ENCODE data around the gene IPO7. TPM values are rescaled to one million over a fixed set of nuclear protein-coding genes. Genes with fewer than 3 reads are reported as not detected.

IPO7 gene
- polyA plus RNA-seq, 1 of the 3 experiments (the other 2 are of a cell fraction): 25.4 TPM

- no peak for DNase-seq
- ChIA-PET POLR2A (interaction anchor here (2.3 to 3.0 kb wide), 2 partner anchors 22 to 74 kb away, joined by 7 to 27 read pairs; partner anchors contain the start of gene ZNF143), CTCF (interaction anchor here (0.7 to 1.9 kb wide), 7 partner anchors 8 to 293 kb away, joined by 3 to 7 read pairs (median 4); no protein-coding TSS in a partner anchor)
- peaks cover 57% of the 10 kb centered on the region for H4K20me1 ChIP-seq (ENCODE audit: insufficient read depth)
- H3K9me2 ChIP-seq: no peaks in the 10 kb centered on the region
- no peaks in the 10 kb centered on the region for H3K27me3 ChIP-seq (ENCODE audit: insufficient read depth)
- H3K4me1 ChIP-seq (ENCODE audit: control insufficient read depth in 1 of 2, insufficient read depth in 2 of 2, low read depth in 1 of 2, low read length in 1 of 2): peaks cover 0 to 4% of the 10 kb centered on the region in 2 experiments; a peak in 1 of 4 replicates
- peak overlapping the region; percentile 99; the same call in 1 of the 2 replicates for H3K9ac ChIP-seq
- peak overlapping the region; percentile 77 to 79; a peak in 3 of 4 replicates for H3K4me3 ChIP-seq (ENCODE audit: low read depth in 2 of 2, low read length in 1 of 2)
- WGBS (ENCODE audit: low lambda C conversion rate): 68% methylated on average over 2 of the region's 2 CpGs
- peak overlapping the region; percentile 93 for H3K4me2 ChIP-seq
- peaks cover 67% of the 10 kb centered on the region for H3K79me2 ChIP-seq (ENCODE audit: insufficient read depth)
- H3K27ac ChIP-seq (ENCODE audit: low read depth in 2 of 2, low read length in 1 of 2): peak overlapping the region in 1 of 2 experiments; percentile 97; a peak in 1 of 4 replicates
- H3K36me3 ChIP-seq (replicated peaks in 1 of 2; ENCODE audit: control insufficient read depth in 1 of 2, insufficient read depth in 2 of 2, low read length in 1 of 2): peaks cover 4 to 21% of the 10 kb centered on the region in 2 experiments
- no peaks in the 10 kb centered on the region for H3K9me3 ChIP-seq
- TF ChIP-seq MAX (IDR thresholded peaks at IDR 0.05; ENCODE audit: low read depth) (no peak), TEAD4 (IDR thresholded peaks at IDR 0.05; ENCODE audit: borderline replicate concordance, insufficient read depth) (no peak), EZH2phosphoT487 (IDR thresholded peaks at IDR 0.05; ENCODE audit: borderline replicate concordance, low read depth) (no peak), ELF1 (IDR thresholded peaks at IDR 0.05) (no peak), USF1 (IDR thresholded peaks at IDR 0.05; ENCODE audit: borderline replicate concordance, low read depth) (no peak), YY1 (IDR thresholded peaks at IDR 0.05; ENCODE audit: low read depth) (no peak), RFX5 (IDR thresholded peaks at IDR 0.05; ENCODE audit: low read length) (no peak), RXRA (IDR thresholded peaks at IDR 0.05; ENCODE audit: borderline replicate concordance, low read depth) (no peak), RAD21 (IDR thresholded peaks at IDR 0.05; ENCODE audit: low read length) (no peak), USF2 (IDR thresholded peaks at IDR 0.05; ENCODE audit: borderline replicate concordance, low read depth, low read length) (no peak), GABPA (IDR thresholded peaks at IDR 0.05; ENCODE audit: low read depth) (no peak), SMC3 (IDR thresholded peaks at IDR 0.05; ENCODE audit: low read depth, low read length) (no peak), EP300 (IDR thresholded peaks at IDR 0.05; ENCODE audit: borderline replicate concordance in 1 of 2, low read depth in 1 of 2, low read length in 1 of 2) (no peak), TCF12 (IDR thresholded peaks at IDR 0.05) (no peak), FOXM1 (IDR thresholded peaks at IDR 0.05; ENCODE audit: low read depth) (no peak)
- H2AFZ ChIP-seq (ENCODE audit: low read depth): no peak overlapping the region
- H3F3A ChIP-seq (replicated peaks; ENCODE audit: insufficient read depth): peaks cover 22% of the 10 kb centered on the region
These were observed 1.6 kb downstream of the IPO7 start for GRCh38 chr11:9386086-9386485.

GRCh38 chr11:9386901-9387300 lies 2.4 kb downstream of the IPO7 start:
- Histone ChIP-seq H3K79me2 (ENCODE audit: insufficient read depth) (peaks cover 75% of the 10 kb centered on the region), H3K27ac (ENCODE audit: low read depth in 2 of 2, low read length in 1 of 2) (no peak overlapping the region), H3K36me3 (replicated peaks in 1 of 2; ENCODE audit: control insufficient read depth in 1 of 2, insufficient read depth in 2 of 2, low read length in 1 of 2) (peaks cover 4 to 21% of the 10 kb centered on the region in 2 experiments), H3F3A (replicated peaks; ENCODE audit: insufficient read depth) (peaks cover 22% of the 10 kb centered on the region), H3K27me3 (ENCODE audit: insufficient read depth) (no peaks in the 10 kb centered on the region), H3K4me1 (ENCODE audit: control insufficient read depth in 1 of 2, insufficient read depth in 2 of 2, low read depth in 1 of 2, low read length in 1 of 2) (peaks cover 0 to 4% of the 10 kb centered on the region in 2 experiments; a peak in 1 of 4 replicates), H3K4me3 (ENCODE audit: low read depth in 2 of 2, low read length in 1 of 2) (no peak overlapping the region), H3K9ac (no peak overlapping the region; the same call in 1 of the 2 replicates), H3K4me2 (peak overlapping the region; percentile 93), H4K20me1 (ENCODE audit: insufficient read depth) (peaks cover 64% of the 10 kb centered on the region), H2AFZ (ENCODE audit: low read depth) (no peak overlapping the region), H3K9me3 (no peaks in the 10 kb centered on the region), H3K9me2 (no peaks in the 10 kb centered on the region)
- DNase-seq: no peak
- ChIA-PET CTCF (no interaction called here), POLR2A (interaction anchor here (2.3 to 3.0 kb wide), 2 partner anchors 23 to 73 kb away, joined by 7 to 27 read pairs; partner anchors contain the start of gene ZNF143)
- 89% methylated on average over 1 of the region's 1 CpG for WGBS (ENCODE audit: low lambda C conversion rate)
- TF ChIP-seq FOXM1 (IDR thresholded peaks at IDR 0.05; ENCODE audit: low read depth): no peak
- no peak for TF ChIP-seq REST (IDR thresholded peaks at IDR 0.05; ENCODE audit: low read depth, low read length)
- TF ChIP-seq FOXJ3 (CRISPR knock-in tag; IDR thresholded peaks at IDR 0.05): no peak
- TF ChIP-seq TCF12 (IDR thresholded peaks at IDR 0.05): no peak
- TF ChIP-seq SMC3 (IDR thresholded peaks at IDR 0.05; ENCODE audit: low read depth, low read length): no peak
- no peak for TF ChIP-seq RCOR1 (IDR thresholded peaks at IDR 0.05; ENCODE audit: low read length)
- no peak for TF ChIP-seq CTCF (IDR thresholded peaks at IDR 0.05)
- no peak for TF ChIP-seq GATA2 (CRISPR knock-in tag; IDR thresholded peaks at IDR 0.05)
- no peak for TF ChIP-seq ELF1 (IDR thresholded peaks at IDR 0.05)

Measured in SK-N-SH (cell line).